HG03342 (cell line): Measurements from ENCODE around the gene MRPL14.

Experiments used
- ATAC-seq: cut with Tn5 transposase; IDR thresholded peaks from one replicate; pipeline ENCODE4 v1.9.1; 2021; ENCODE audit warnings: mild to moderate bottlenecking, moderate library complexity; ENCODE audit not compliant: unreplicated experiment

Gene MRPL14

DNA sequence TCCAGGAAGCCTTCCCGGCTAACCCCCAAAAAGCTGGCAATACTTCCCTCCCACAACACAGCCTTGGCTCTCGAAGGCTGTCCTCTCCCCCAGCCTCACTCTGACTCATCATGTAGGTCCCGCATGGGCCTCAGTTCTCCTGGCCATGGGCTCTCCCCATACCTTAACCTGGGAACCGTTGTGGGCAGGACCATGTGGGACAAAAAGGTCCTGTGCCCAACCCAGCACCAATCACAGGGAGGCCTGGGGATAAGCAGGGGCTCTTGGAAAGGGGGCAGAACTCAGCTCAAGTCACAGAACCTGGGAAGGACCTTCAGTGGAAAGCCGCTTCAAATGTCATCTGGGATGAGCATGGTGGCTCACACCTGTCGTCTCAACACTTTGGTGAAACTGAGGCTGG is 45.5 kb downstream of the MRPL14 start:
- no peak for ATAC-seq

DNA sequence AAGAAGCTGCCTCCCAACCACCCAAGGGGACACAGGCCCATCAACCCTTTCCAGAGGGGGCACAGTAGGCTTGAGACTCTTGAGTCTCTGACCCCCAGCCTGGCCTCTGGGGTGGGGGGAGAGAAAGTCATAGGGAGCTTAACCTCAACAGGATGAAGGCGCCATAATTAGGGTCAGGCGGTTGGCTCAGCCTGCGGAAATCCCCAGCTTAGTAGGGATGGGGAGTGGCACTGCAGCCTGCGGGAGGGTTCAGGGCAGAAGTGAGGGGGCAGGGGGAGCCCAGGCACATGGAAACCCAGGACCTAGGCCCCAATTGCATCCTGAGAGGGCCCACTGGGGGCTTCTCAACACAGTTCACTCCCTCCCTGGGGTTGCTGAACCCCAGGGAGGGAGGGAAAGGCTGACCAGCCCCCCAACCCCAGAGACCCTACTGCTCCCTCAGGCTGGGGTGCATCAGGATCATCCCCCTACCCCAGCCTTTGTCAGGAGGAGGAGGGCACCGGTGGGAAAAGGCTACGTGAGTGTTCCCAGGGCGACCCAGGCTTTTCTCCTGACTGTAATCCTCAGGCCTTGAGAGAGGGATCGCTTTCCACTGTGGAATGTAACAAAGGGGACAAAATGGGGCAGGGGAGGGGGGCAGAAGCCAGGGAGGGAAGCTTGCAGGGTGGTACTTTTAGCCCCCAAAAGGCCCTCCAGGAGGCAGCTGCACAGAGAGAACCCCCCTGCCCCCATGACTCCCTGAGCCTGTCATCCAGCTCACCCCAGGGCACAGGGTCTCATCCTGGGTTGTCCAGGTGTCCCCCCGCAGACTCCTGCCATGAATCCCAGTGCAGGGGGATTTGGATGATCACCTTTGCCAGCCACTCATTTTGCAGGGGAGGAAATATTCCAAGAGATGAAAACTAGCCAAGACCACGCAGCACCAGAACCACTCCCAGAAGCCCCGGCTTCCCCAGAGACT is 46.4 kb downstream of the MRPL14 start:
- ATAC-seq, result no peak

DNA sequence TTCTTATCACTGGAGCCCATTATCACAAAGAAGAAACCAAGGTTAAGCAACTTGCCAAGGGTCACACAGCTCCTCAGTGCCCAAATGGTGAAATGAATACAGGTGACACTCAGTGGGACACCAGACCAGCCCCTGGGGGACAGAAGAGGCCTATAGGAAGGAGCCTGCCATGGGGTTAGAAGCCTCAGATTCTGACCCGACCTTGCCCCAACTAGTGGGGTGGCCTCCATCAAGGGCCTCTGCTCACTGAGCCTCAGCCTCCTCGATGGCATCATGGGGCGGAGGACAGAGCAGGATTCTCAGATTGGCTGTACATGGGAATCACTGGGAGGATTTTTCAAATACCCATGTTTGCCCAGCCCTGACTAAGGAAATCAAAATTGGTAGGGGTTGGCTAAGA is 47.6 kb downstream of the MRPL14 start:
- no peak for ATAC-seq

DNA sequence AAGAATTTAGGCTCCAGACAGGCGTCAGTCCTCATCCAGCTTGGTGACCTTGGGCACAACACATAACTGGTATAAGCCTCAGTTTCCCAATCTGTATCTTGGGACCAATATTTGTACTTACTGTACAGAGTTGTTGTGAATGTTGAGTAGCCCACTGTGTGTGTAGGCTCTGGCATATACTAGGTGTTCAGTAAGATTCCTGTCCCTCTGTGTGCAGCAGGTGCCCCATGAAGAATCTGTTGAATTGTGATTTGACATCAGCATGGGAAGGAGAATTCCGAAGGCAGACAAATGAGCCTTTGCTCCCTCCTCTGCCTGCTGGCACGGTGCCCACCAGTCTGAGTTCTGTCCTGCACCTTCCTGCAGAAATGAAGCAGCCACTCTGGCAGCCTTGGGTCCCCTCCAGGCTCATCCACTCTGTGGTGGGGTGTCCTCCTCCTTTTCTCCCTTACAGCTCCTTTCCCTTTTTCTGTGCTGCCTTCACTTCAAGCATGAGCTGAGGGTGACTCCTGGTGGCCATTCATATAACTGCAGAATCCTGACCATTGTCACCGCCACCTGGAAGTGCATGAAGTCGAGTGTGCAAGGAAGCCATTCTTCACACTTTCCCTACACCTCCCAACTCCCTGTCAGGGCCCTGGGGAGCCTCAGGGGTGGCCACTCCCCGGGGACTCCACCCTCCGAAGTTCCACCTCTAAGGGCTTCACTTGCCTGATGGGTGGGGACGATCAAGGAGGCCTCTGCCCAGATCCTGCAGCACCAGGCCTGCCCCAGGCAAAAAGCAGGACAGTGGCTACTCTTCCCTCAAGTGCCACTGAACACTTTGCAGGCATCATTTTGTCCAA is 48.2 kb downstream of the MRPL14 start:
- ATAC-seq, result no peak

DNA sequence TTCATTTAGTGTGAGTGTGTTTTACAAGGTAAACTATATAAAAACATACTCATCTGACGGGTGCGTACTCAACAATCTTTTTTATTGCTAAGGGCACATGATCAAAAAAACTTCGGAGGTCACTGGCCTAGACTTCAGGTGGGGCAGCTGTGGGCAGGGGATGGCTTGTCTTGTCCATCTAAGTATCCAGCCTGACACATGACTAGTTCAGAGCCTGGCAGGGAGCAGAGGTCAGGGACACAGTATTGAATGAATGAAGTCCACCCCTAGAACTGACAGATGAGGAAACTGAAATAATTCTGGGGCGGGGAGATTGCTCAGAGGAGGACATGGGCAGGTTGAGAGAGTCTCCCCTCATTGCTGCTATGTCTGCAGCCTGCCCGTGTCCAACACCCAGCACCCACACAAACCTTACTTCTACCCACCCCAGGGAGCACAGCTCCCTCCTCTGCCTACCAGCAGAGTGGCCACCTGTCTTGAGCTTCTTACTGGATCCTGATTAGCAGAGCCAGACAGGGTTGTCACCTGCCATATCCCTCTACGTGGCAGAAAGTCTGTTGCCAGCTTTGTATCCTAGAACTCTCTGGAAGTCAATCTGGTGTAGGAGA is 48.9 kb downstream of the MRPL14 start:
- no peak for ATAC-seq

DNA sequence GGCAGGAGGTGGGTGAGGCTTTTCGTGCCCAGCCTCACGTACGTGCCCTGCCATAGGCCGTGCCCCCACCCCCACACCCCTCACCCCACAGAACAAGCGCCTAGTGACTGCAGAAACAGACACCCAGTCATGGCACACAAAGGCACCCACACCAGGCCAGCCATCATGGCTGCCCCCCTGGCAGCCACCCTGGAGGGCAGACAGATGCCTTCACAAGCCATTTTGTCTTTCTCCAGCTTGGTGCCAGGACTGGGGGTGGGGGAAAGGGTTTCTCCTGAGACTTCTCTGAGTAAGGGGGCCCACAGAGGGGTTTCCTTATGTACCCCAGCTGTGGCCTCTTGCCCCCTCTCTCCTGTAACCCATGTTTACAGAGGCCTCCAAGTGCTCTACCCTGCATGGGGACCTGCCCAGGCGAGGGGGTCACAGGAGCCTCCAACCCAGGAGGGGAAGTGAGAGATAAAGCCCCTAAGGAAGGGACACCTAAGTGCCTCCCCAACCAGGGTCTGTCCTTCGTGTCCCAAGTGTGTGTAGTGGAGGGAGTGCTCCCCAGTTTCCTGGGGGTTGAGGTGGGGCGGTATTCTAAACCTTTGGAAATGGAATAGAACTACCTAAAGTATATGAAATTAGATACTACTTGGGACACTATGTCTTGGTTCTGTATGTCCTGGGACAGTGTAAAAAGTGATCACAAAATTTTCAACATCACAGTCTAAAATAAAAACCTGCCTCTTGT is 49.9 kb downstream of the MRPL14 start:
- ATAC-seq, result no peak

DNA sequence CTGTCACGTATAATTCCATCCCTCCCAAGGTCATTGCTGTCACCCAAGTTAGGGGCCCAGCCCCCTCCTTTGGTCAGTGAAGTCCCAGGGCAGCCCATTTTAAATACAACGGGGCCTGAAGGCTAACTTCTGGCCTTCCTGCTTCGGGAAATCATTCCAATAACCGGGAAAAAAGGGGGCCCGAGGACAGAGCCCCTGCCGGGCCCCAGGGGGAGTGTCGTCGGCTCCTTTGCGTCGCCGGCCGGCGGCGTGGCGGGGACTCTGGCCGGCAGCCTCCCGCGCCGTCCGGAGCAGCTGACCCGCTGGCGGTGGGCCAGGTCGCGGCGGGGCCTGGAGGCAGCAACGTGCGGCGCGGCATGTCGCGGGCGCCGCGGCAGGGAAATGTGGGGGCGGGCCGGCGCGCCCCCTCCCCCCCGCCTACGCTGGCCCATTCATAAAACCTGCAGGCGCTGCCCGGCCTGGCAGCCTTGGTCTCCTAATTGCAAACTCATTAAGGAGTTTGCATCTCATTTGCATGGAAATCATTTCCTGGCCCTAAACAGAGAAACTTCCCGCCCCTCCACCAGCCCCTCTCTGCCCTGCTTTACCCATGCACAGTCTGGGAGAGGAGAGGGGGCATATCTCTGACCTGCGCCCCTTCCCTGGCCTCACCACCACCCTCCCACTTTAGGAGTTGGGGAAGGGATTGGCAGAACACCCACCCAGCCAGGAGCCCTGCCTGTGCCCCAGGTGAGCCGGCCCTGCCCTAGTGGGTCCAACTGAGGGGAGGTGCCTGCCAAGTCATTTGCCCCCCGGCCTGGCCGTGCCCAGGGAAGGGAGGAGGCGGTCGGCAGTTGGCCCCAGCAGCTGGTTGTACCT is 50.7 kb downstream of the MRPL14 start:
- ATAC-seq, result no peak

DNA sequence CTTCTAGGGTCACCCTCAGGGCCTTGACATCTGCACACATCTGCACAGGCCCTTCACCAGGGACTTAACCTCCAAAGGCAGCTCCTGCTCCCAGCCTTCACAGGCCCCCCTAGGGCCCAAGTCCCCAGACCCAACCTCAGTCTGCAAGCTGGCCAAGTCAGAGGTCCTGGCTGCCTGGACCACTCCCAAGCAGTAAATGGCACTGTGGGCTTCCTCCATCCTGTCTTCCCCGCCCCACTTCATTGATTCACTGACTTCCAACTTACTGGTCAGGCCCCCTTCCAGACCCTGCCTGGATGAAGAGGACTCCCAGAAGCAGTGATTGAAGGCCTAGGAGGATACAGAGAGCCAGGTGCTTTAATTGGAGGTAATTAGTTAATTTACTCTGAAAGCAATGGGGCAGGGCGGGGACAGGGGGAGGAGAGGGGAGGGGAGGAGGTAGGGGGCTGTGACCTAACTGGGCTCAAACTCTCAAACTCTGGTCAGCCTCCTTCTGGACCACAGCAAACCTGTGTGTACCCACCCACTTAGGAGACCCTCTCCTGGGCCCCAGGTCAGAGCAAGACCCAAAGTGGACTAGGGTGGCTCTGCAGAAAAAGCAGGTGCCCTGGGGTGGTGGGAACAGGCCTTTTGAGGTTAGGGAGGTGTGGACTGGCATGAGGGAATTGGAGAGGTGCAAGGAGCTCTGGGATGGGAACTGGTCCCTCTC is 51.5 kb downstream of the MRPL14 start:
- no peak for ATAC-seq

DNA sequence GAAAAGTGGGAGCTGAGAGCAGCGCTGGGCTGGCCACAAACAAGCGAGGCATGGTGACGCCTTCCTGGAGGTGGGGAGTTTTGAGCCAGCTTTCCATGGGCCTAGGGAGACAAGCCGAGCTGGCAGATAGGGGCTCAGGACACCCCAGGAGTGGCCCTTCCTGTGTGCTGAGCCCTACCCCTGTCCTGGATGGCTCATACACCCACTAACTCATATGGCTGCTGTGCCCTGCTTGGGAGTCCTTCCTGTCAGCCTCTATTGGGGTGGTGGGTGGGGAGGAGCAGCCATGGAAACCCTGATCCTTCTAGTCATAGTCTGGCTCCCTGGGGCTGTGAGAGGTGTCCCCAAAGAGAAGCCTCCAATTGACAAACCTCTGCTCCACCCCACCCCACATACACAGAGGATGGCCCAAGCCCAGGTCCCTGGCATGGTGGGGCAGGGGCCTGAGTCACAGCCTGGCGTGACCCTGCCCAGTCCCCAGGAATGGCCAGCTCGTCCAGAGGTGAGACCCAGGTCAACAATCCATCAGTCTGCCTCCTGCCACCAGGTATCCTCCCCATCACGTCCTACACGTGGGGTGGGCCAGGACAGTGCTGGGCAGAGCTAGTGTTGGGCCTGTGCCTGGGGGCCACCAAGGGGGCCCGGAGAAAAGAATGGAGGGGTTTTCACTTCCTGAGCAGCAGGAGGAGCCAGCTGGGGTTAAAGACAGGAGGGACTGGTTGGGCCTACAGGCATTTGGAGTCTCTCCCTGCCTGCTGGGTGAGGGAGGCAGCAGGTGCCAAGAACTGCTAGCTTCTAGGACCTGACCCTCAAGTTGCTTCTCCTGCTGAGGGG is 52.2 kb downstream of the MRPL14 start:
- no peak for ATAC-seq

DNA sequence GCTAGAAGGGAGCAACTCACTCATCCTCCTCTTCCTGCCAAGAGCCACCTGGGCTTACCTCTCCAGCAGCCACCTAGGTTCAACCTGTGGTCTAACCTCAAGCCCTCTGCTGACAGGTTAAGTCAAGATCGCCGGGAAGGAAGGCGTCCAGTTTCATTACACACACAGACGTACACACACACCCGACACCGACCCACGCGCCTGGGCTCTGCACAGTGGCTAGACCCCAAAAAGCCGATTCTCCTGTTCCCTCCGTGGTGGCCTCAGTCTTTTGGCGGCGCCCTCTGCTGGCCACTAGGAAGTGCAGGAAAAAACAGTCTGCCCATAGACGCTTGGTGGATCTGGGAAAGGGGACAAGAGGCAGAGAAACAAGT is 52.8 kb downstream of the MRPL14 start:
- ATAC-seq, result peak; percentile 31

DNA sequence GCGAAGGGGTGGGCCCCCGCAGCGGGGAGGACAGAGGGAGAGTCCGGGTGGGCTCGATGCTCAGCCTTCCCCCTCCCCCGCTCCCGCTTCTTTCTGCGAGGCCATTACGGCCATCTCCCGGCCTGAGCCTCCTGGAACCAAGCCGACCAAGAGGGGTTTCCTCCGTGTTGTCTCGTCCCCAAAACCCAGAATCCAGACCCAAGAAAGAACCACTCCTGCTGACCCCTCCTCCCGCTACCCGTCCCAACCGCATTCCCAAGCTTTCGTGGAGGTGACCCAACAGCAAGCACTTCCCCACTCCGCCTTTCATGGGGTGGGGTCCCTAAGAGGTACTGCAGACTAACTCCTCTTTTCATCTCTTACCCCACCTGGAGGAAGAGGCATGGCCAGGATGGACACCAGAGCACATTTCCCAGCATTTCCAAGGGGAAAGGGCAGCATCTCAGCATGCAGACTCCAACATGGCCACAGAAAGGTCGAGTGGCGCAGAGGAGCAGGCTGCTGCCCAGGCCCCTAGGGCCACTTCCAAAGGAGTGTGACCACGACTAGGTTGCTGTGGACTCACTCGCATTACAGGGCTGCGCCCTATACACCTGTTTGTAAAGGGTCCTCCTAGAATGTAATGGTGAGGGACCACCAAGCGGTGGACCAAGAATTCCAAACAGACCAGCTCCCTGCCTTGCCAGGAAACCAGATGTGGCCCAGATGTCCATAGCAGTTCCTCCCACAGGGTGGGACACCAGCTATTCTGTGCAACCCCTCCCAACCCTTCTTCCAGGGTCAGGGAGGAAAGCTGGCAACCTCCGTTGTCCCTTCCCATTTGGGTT is 53.4 kb downstream of the MRPL14 start:
- peak; percentile 9 for ATAC-seq

DNA sequence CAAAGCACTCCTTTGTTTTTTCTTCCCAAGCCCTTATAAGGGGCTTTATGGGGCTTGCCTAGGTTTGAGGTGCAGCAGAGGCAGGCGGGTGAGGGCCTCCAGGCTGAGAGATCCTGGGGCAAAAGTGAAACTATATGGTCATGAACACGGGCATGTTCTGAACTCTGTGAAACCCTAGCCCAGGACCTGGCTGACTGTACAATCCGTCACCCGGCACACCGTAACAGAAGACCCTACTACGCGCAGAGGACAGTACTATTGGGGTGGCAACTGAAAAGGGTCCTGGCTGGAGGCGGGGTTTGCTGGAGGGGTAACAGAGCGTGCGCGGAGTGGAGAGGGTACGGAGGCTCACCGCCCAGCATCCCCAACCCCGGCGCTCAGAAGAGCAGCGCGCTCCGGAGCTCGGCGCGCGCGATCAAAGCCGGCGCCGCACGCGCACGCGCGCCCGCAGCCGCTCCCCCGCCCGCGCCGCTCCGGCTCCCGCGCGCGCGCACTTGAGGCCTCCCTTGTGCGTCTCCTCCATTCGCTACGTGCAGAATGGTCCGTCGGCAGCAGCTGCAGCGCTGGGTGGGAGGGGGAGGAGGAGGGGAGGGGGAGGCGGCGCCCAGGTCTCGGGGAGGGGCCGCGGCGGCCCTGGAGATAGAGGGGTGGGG is 54.2 kb downstream of the MRPL14 start:
- ATAC-seq, result peak; percentile 47

DNA sequence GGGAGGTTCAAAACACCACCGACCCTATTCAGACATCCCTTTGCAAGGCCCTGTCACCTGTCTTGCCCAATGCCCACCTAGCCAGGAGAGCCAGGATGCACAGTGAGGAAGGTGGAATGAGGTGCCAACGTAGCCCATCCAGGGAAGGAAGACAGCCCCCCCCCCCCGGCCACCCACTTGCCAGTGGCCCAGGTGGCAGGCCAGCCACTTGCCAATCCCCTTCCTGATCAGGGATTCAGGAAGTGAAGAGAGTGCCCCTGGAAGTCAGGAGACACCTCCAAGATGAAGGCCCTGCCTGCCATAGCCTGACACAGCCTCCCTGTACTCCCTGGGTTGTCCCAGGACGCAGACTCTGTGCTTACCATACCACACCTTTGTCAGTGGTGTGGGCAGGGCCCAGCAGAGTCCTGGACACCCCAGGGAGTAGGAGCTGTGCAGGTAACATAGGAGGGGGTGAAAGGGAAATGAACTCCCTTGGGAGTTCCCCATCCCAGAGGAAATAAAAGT is 54.7 kb downstream of the MRPL14 start:
- ATAC-seq, result no peak

DNA sequence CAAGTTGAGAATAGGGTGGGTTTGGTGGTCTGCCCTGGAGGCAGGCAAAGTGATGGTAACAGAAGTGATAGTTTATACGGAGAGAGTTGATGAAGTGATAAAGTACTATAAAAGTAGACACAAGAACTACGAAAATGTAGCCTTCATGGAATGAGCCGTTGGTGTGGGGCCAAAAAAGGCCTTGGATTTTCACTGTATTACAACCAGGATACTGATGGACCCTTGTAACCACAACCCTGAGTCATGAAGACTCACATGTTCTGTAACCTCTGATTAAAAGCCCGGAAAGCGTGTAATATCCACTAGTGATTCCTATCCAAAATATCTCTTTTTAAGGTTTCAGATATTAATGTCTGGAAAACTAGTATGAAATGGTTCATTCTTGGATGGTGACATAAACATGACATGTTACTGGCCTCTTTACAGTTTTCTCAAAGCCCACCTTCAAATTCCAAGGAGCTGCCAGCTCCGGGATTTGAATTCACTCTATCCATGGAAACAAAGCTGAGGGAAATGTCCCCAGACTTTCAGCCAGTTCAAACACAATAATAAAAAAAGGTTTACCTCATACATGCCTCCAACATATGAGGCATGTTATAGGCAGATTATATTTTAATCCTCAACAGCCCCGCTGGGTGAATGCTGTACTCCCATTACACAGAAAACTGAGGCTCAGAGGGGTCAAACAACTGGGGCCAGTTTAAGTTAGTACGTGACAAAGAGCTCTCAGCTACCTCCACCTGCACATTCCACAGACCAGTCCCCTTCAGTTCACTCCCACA is 55.4 kb downstream of the MRPL14 start:
- no peak for ATAC-seq

DNA sequence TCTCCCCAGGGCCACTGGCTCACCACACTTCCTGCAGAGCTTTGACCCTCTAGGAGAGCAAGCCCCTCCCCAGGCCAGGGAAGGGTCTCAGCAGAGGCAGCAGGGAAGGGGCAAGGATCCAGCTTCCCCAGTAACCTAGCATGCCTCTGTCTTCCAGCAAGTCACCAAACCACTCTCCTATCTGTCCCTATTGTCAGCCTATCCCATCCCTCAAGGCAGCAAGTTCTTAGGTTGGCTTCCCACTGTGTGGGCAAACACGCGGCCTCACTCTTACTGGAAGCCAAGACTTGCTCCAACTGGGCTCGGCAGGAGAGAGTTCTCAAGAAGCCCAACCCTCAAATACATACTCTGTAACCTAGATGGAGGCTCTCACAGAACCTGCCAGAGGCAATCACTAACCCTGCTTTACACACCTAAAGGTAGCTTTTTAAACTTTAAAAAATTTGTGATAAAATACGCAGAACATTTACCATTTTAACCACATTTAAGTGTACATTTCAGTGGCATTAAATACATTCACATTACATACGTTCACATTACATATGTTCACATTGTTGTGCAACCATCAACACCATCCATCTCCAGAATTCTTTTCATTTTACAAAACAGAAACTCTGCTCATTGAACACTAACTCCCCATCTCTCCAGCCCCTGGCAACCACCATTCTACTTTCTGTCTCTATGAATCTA is 58.5 kb downstream of the MRPL14 start:
- ATAC-seq, result no peak
